ENCODE data around the gene COG2. TPM values are rescaled to one million over a fixed set of nuclear protein-coding genes. Genes with fewer than 3 reads are reported as not detected.
A peak's percentile ranks its signal among the peaks of the same experiment; 100 is the strongest.

The COG2 gene
- total RNA-seq, 1 donor from 2014 or later: 23.1 TPM

DNA sequence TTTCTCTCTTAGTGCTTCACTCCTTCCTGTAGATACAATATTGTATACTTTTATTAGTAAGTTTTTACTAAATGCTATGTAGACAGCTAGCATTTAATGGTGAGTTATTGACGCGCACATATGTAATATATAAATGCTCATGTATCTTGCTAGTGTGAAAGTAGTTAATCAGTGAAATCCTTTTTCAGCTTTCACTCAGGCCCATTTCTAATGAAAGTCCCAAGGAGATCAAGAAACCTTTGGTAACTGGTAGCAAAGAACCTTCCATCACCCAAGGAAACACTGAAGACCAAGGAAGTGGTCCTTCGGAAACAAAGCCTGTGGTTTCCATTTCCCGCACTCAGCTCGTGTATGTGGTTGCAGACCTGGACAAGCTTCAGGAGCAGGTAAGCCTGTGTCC is 44.5 kb downstream of the COG2 start:
- TF ChIP-seq, protein P1, sequence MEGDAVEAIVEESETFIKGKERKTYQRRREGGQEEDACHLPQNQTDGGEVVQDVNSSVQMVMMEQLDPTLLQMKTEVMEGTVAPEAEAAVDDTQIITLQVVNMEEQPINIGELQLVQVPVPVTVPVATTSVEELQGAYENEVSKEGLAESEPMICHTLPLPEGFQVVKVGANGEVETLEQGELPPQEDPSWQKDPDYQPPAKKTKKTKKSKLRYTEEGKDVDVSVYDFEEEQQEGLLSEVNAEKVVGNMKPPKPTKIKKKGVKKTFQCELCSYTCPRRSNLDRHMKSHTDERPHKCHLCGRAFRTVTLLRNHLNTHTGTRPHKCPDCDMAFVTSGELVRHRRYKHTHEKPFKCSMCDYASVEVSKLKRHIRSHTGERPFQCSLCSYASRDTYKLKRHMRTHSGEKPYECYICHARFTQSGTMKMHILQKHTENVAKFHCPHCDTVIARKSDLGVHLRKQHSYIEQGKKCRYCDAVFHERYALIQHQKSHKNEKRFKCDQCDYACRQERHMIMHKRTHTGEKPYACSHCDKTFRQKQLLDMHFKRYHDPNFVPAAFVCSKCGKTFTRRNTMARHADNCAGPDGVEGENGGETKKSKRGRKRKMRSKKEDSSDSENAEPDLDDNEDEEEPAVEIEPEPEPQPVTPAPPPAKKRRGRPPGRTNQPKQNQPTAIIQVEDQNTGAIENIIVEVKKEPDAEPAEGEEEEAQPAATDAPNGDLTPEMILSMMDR (IDR thresholded peaks at IDR 0.05): no peak
- ATAC-seq: no peak
- no peak for DNase-seq
- no peak overlapping the region for H3K4me3 ChIP-seq
- intact Hi-C loops (cut with DNase I): no loop called here
- no peaks in the 10 kb centered on the region for H3K9me3 ChIP-seq
- H3K4me1 ChIP-seq: peaks cover 5% of the 10 kb centered on the region
- no peak overlapping the region for H3K27ac ChIP-seq
- H3K27me3 ChIP-seq (ENCODE audit: low read depth): no peaks in the 10 kb centered on the region
- peaks cover 96% of the 10 kb centered on the region for H3K36me3 ChIP-seq

DNA sequence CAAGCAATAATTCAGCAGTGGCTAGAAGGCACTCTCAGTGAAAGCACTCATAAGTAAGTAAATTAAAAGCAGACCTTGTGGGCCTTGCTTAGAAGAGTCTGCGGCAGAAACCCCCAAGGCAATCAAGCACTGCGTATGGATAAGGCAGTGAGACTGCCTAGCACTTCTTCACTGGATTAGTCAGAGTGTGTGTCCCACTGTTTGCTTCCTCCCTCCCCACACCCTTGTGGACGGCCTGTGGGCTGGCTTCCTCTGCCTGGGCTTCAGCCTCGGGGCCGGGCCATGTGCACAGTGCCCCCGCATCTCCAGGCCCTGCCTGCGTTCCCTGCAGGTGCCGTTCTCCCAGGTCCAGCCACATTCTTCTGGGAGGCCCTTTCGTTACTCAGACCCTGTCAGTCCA is 47.8 kb downstream of the COG2 start:
- no peak overlapping the region for H3K27ac ChIP-seq
- H3K36me3 ChIP-seq: peaks cover 95% of the 10 kb centered on the region
- no peak overlapping the region for H3K4me3 ChIP-seq
- H3K27me3 ChIP-seq (ENCODE audit: low read depth): no peaks in the 10 kb centered on the region
- TF ChIP-seq, protein P1 (IDR thresholded peaks at IDR 0.05): no peak
- H3K4me1 ChIP-seq: no peaks in the 10 kb centered on the region
- intact Hi-C loops (cut with DNase I): no loop called here
- ATAC-seq (no peak), DNase-seq (no peak)
- H3K9me3 ChIP-seq: no peaks in the 10 kb centered on the region

DNA sequence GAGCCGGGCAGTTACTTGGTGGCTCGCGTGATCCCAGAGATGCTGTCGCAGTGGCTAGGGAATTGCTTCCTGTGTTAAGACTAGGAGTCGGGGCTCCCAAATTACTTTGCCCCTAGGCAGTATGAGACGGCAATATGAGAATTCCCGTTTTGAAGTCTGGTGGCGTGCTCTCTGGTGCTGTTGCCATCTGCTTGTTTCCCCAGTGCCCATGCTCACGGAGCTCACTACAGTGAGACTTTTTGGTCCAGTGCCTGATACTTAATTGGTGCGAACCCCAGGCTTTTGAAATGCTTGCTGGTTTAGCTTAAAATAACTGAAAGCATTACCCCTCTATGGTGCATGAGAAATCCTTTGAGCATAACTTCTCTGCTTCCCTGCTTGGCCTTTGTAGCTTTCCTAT is 49.3 kb downstream of the COG2 start:
- intact Hi-C loops (cut with DNase I): no loop called here
- DNase-seq (no peak), ATAC-seq (no peak)
- Histone ChIP-seq H3K36me3 (peaks cover 79% of the 10 kb centered on the region), H3K4me3 (no peak overlapping the region), H3K9me3 (no peaks in the 10 kb centered on the region), H3K27ac (no peak overlapping the region), H3K4me1 (no peaks in the 10 kb centered on the region), H3K27me3 (ENCODE audit: low read depth) (no peaks in the 10 kb centered on the region)
- TF ChIP-seq, protein P1 (IDR thresholded peaks at IDR 0.05): no peak

DNA sequence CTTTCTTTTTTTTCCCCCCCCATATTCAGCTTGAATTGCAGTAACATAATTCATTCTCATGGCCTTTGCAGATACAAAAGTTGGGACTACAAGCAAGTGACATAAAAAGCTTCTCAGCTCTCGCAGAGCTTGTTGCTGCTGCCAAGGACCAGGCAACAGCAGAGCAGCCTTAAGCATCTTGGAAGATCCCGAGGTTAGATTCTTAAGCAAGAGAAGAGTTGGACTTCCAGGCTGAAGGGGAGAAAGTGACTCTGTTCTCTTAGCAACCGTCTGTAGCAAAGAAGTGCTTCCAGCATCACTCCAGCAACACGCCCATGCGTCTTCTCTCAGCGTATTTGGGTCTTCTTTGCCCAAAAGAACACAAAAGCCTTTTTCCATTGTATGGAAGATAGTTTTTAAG is 50.9 kb downstream of the COG2 start:
- intact Hi-C loops (cut with DNase I): no loop called here
- Histone ChIP-seq H3K4me3 (no peak overlapping the region), H3K27me3 (ENCODE audit: low read depth) (no peaks in the 10 kb centered on the region), H3K27ac (no peak overlapping the region), H3K9me3 (no peaks in the 10 kb centered on the region), H3K4me1 (no peaks in the 10 kb centered on the region), H3K36me3 (peaks cover 64% of the 10 kb centered on the region)
- ATAC-seq: no peak
- TF ChIP-seq, protein P1 (IDR thresholded peaks at IDR 0.05): no peak
- DNase-seq: no peak

DNA sequence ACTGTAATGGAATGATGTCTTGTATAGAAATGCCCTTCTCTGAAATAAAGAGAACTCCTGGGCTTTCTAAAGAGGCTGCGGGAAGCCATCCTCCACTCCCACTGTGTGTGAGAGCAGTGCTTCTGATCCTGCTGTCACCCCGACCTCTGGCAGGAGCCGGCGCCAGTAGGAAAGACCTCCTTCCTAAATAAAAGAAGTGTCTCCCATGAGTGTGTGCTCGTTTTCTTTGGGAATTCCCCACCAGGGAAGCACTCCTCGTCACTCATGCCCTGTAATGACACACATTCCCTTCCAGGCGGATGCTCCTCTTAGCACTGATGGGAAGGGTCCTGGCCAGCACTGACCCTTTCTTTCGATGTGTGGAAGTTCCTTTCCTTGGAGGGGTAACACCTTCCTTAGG is 51.5 kb downstream of the COG2 start:
- TF ChIP-seq, protein P1 (IDR thresholded peaks at IDR 0.05): no peak
- peaks cover 59% of the 10 kb centered on the region for H3K36me3 ChIP-seq
- H3K4me3 ChIP-seq: no peak overlapping the region
- intact Hi-C loops (cut with DNase I): no loop called here
- DNase-seq (no peak), ATAC-seq (no peak)
- no peaks in the 10 kb centered on the region for H3K27me3 ChIP-seq (ENCODE audit: low read depth)
- H3K4me1 ChIP-seq: no peaks in the 10 kb centered on the region
- H3K27ac ChIP-seq: no peak overlapping the region
- no peaks in the 10 kb centered on the region for H3K9me3 ChIP-seq

DNA sequence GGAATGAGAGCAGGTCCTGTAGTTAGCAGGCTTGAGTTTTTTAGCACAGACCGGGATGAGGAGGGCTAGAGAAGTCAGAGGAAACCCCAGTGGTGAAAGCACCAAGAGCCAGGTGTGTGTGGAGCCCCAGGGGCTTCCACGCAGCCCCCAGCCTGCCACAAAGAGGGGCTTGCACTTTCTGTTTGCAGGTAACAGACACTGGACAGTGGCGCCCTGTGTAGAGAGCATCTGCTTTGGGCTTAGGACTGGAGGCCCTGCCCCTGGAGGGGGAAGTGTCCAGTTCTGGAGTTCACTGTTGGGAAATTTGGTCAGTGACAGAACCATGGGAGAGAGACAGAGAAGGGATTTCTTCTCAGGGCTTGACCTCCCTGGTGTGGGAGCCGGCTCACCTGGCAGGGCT is 52.2 kb downstream of the COG2 start:
- TF ChIP-seq, protein P1 (IDR thresholded peaks at IDR 0.05): no peak
- Histone ChIP-seq H3K4me1 (no peaks in the 10 kb centered on the region), H3K27ac (no peak overlapping the region), H3K27me3 (ENCODE audit: low read depth) (no peaks in the 10 kb centered on the region), H3K36me3 (peaks cover 52% of the 10 kb centered on the region), H3K4me3 (no peak overlapping the region), H3K9me3 (no peaks in the 10 kb centered on the region)
- intact Hi-C loops (cut with DNase I): no loop called here
- ATAC-seq: peak in 1 of 2 donors; percentile 19
- DNase-seq: no peak

Measured in lower lobe of right lung (tissue), 2 donors.